ENCODE results near the gene PTRH1.

PTRH1 gene

DNA sequence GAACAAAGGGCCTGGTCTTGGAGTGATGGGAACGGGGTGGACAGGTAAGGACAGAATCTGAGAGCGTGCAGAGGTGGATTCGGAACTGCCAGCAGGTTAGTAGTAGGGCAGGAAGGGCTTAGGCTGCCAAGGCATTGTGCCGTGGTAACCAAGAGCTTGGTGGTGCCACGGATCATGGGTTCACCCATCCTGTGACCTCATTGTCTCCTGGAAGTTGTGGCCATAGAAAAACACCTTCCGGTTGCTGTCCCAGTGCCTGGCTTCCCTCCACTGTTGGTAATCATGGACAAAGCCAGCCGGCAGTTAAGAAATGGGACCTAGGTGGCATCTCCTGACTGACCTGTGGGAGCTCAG, 51.2 kb downstream of the PTRH1 start:
- no peak for TF ChIP-seq CTCF (conservative IDR thresholded peaks at IDR 0.05; ENCODE audit: low read depth, low read length)
- no peak for DNase-seq (ENCODE audit: low read depth)
- no peak overlapping the region for H3K4me3 ChIP-seq (ENCODE audit: low read depth, low read length)
